Endodermal cell (in vitro differentiated cells): Measurements from ENCODE around the gene STYXL2. TPM values are rescaled to one million over a fixed set of nuclear protein-coding genes. Genes with fewer than 3 reads are reported as not detected.

Source experiments
- DNase-seq: peaks from one replicate; pipeline ENCODE4 v3.0.0-alpha.2; 2017
- H3K27ac ChIP-seq: 2 replicates; pipeline ENCODE4 v1.5.1; 2013; ENCODE audit warnings: mild to moderate bottlenecking, low read depth, low read length, moderate library complexity
- H3K27me3 ChIP-seq: 2 replicates; pipeline ENCODE4 v1.6.1; 2013; ENCODE audit warnings: mild to moderate bottlenecking, low read length, moderate library complexity; ENCODE audit not compliant: insufficient read depth, control insufficient read depth, poor library complexity, severe bottlenecking
- H3K36me3 ChIP-seq: 2 replicates; pipeline ENCODE4 v1.7.0; 2013; ENCODE audit warnings: mild to moderate bottlenecking, low read length, moderate library complexity; ENCODE audit not compliant: control insufficient read depth, insufficient read depth
- H3K4me1 ChIP-seq: one replicate; pipeline ENCODE4 v1.7.0; 2013; ENCODE audit warnings: low read length; ENCODE audit not compliant: control insufficient read depth, insufficient read depth
- H3K4me3 ChIP-seq: 2 replicates; pipeline ENCODE4 v1.5.1; 2013; ENCODE audit warnings: mild to moderate bottlenecking, low read length, moderate library complexity
- H3K9ac ChIP-seq: 2 replicates; pipeline ENCODE4 v1.6.1; 2013; ENCODE audit warnings: mild to moderate bottlenecking, low read length, moderate library complexity; ENCODE audit not compliant: poor library complexity, severe bottlenecking; ENCODE audit errors: extremely low read depth
- H3K9me3 ChIP-seq: 2 replicates; pipeline ENCODE4 v1.6.1; 2013; ENCODE audit warnings: mild to moderate bottlenecking, low read length, moderate library complexity; ENCODE audit not compliant: control insufficient read depth
- H3K27ac Mint-ChIP-seq: 2 replicates; pipeline ENCODE4 v1.8.0; 2020; ENCODE audit warnings: mixed read lengths
- H3K27me3 Mint-ChIP-seq: 2 replicates; pipeline ENCODE4 v1.8.0; 2021; ENCODE audit warnings: mild to moderate bottlenecking, mixed read lengths; ENCODE audit not compliant: insufficient read depth
- H3K36me3 Mint-ChIP-seq: 2 replicates; pipeline ENCODE4 v1.8.0; 2020; ENCODE audit warnings: low read depth, mixed read lengths
- H3K4me1 Mint-ChIP-seq: 2 replicates; pipeline ENCODE4 v1.8.0; 2020; ENCODE audit warnings: mixed read lengths
- H3K4me3 Mint-ChIP-seq: 2 replicates; pipeline ENCODE4 v1.8.0; 2020; ENCODE audit warnings: mild to moderate bottlenecking, moderate library complexity, mixed read lengths
- H3K9me3 Mint-ChIP-seq: 2 replicates; pipeline ENCODE4 v1.8.0; 2020; ENCODE audit warnings: mild to moderate bottlenecking, mixed read lengths
- WGBS, 2 experiments: methylation state at CpG; one replicate each; pipeline versions ENCODE4 v1.1.5 to v1.1.7; 2013; ENCODE audit warnings: missing lambda C conversion rate in 2 of 2, mixed read lengths in 1 of 2; ENCODE audit not compliant: insufficient coverage in 1 of 2, insufficient read length in 1 of 2; 5-methylcytosine and 5-hydroxymethylcytosine counted together
- total RNA-seq, 2 donors: library from RNA; stranded (reverse); fragmentation: NEBNext Ultra II Directional in 1 of 2; extraction: Animal tissue kit (Norgen Biotek cat#: 25700) in 1 of 2; gene quantifications; 2 replicates in 1 of 2; 3 replicates in 1 of 2; pipeline ENCODE4 v1.2.1, GENCODE V29; 2021
- TF ChIP-seq, protein P1 (sequence below): fragments of 200-600 bp; sonication (generic); conservative IDR thresholded peaks from 2 replicates; pipeline ENCODE4 v1.5.0; 2021; ENCODE audit warnings: antibody characterized with exemption, mild to moderate bottlenecking

The STYXL2 gene
- total RNA-seq, 2 donors from 2014 or later, result 0.99 to 5.2 TPM

DNA sequence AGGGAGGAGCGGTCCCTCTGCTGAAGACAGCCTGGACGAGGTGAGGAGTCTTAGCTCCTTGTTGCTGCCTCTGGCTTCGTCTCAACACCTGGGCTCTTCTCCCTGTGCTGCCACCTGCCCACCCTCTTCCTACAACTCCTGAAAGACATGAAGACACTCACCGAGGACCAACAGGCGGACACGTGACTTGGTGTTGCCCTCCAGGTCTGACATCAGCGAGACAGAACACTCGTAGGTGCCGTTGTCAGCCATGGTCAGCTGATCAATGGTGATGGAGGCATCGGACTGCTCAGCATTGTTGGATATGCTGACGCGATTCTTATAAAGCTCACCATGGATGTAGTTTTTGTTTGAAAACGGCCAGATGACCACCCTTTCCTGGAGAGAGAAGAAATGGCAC lies 25.1 kb upstream of the STYXL2 start:
- Mint-ChIP-seq H3K27ac (no peak overlapping the region), H3K36me3 (no peaks in the 10 kb centered on the region), H3K4me3 (no peak overlapping the region), H3K4me1 (peaks cover 3% of the 10 kb centered on the region), H3K9me3 (no peaks in the 10 kb centered on the region), H3K27me3 (peaks cover 5% of the 10 kb centered on the region)
- no peaks in the 10 kb centered on the region for H3K36me3 ChIP-seq
- H3K9ac ChIP-seq, result no peak overlapping the region
- H3K27ac ChIP-seq, result no peak overlapping the region
- 94 to 95% methylated on average over 13 of the region's 13 CpGs for WGBS, 2 experiments
- TF ChIP-seq, protein P1, sequence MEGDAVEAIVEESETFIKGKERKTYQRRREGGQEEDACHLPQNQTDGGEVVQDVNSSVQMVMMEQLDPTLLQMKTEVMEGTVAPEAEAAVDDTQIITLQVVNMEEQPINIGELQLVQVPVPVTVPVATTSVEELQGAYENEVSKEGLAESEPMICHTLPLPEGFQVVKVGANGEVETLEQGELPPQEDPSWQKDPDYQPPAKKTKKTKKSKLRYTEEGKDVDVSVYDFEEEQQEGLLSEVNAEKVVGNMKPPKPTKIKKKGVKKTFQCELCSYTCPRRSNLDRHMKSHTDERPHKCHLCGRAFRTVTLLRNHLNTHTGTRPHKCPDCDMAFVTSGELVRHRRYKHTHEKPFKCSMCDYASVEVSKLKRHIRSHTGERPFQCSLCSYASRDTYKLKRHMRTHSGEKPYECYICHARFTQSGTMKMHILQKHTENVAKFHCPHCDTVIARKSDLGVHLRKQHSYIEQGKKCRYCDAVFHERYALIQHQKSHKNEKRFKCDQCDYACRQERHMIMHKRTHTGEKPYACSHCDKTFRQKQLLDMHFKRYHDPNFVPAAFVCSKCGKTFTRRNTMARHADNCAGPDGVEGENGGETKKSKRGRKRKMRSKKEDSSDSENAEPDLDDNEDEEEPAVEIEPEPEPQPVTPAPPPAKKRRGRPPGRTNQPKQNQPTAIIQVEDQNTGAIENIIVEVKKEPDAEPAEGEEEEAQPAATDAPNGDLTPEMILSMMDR, result no peak
- no peaks in the 10 kb centered on the region for H3K4me1 ChIP-seq
- peak; percentile 43 for DNase-seq
- H3K4me3 ChIP-seq, result no peak overlapping the region
- no peaks in the 10 kb centered on the region for H3K27me3 ChIP-seq
- no peaks in the 10 kb centered on the region for H3K9me3 ChIP-seq

DNA sequence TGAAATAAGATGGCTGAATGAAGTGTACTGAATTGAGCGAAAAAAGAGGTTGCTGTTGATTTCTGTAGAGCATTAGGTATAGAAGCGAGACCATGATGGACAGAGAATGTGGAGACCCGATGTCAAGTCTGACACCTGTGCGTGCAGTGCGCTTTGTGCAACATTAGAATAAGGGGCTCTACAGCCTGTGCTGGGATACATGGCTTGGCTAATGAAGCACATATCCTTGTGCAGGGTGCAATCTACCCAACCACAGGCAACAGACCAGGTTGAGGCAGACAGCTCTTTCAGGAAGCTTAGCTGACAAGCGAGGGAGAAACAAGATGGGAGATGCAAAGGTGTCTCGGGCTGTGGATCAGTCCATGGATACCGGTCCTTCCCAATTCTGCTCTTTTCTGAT lies 22.6 kb upstream of the STYXL2 start:
- Histone ChIP-seq H3K27ac (no peak overlapping the region), H3K36me3 (no peaks in the 10 kb centered on the region), H3K9ac (no peak overlapping the region), H3K4me3 (no peak overlapping the region), H3K27me3 (no peaks in the 10 kb centered on the region), H3K4me1 (no peaks in the 10 kb centered on the region), H3K9me3 (no peaks in the 10 kb centered on the region)
- no peak overlapping the region for H3K27ac Mint-ChIP-seq
- H3K4me1 Mint-ChIP-seq, result peaks cover 5% of the 10 kb centered on the region
- TF ChIP-seq, protein P1, result no peak
- 95 to 96% methylated on average over 8 of the region's 8 CpGs for WGBS, 2 experiments
- peak; percentile 20 for DNase-seq
- no peak overlapping the region for H3K4me3 Mint-ChIP-seq
- no peaks in the 10 kb centered on the region for H3K36me3 Mint-ChIP-seq
- no peaks in the 10 kb centered on the region for H3K9me3 Mint-ChIP-seq
- peaks cover 3% of the 10 kb centered on the region for H3K27me3 Mint-ChIP-seq

DNA sequence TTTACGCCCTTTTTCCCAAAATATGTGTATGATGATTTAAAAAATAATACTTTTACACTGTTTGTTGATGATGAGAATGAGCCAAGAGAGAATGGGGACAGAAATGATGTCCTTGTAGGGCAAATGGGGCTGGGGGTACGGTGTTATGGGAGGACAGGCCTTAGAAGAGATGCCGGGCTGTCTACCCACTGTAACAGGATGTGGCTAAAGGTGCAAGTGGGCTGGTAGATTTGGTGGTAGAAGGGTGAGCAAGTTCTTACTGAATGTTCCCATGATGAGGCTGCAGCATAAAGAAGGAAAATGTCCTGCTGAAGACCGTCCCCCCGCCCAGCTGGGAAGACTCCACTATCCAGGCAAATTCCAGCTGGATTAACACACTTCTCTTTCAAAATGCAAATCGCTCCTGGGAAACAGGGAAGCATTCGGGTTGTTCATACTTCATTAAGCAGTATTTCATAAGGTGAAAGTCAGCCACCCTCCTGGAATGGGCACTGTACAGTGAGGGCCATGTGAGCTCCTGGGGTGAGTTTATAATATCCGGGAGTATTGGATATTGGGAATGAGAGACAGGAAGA lies 17.7 kb upstream of the STYXL2 start:
- Histone ChIP-seq H3K9ac (no peak overlapping the region), H3K27me3 (no peaks in the 10 kb centered on the region), H3K27ac (no peak overlapping the region), H3K36me3 (no peaks in the 10 kb centered on the region), H3K4me3 (no peak overlapping the region), H3K9me3 (no peaks in the 10 kb centered on the region), H3K4me1 (peaks cover 3% of the 10 kb centered on the region)
- Mint-ChIP-seq H3K27me3 (peaks cover 19% of the 10 kb centered on the region), H3K4me1 (peaks cover 9% of the 10 kb centered on the region), H3K36me3 (no peaks in the 10 kb centered on the region), H3K27ac (no peak overlapping the region), H3K9me3 (no peaks in the 10 kb centered on the region), H3K4me3 (no peak overlapping the region)
- peak; percentile 15 for DNase-seq
- WGBS, 2 experiments, result 82 to 91% methylated on average over 4 to 8 of the region's 8 CpGs
- TF ChIP-seq, protein P1, result no peak
